ENCODE results near the gene MICAL2. TPM values are rescaled to one million over a fixed set of nuclear protein-coding genes. Genes with fewer than 3 reads are reported as not detected.

MICAL2 gene
- total and polyA plus RNA-seq, 10 of the 15 experiments (the other 5 are each of a cell fraction or from before 2014, with no cell fraction given): 0.90 to 5.6 (median 2.4) TPM

DNA sequence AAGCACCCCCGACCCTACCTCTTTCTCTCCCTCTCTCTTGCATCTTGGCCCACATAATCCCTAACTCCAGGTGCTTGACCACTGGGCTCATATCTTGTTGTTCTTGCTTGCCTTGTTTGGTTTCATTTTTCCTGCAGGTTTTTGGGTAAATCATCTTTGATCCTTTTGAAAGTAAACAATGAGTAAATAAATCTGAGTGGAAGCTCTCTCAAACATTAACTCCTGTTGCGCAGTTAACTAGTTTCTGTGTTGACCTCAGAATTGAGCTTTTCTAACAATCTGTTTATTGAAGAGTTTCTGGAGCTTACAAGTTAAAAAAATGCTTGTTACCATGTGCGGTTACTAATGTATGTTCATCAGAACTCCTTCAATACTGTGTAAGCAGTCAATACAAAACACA lies 38.8 kb upstream of the MICAL2 start:
- FAIRE-seq: no peak
- SMC1A ChIA-PET (ENCODE audit: uncharacterized antibody, unreplicated experiment): interaction anchor here (0.5 kb wide), 1 partner anchor 232 kb away, joined by 3 read pairs; no protein-coding TSS in a partner anchor
- H3K4me3 ChIP-seq: no peak overlapping the region
- intact Hi-C loops (cut with micrococcal nuclease; ENCODE audit: unreplicated experiment) (no loop called here), in situ Hi-C loops (cut with MboI) (no loop called here)
- no peak for TF ChIP-seq NFIC (IDR thresholded peaks at IDR 0.05; ENCODE audit: low read depth, low read length)
- no peak for TF ChIP-seq RBBP5 (conservative IDR thresholded peaks at IDR 0.05)
- TF ChIP-seq ZNF217 (IDR thresholded peaks at IDR 0.05): no peak
- TF ChIP-seq BMI1 (IDR thresholded peaks at IDR 0.05; ENCODE audit: borderline replicate concordance): no peak
- TF ChIP-seq, protein P1, sequence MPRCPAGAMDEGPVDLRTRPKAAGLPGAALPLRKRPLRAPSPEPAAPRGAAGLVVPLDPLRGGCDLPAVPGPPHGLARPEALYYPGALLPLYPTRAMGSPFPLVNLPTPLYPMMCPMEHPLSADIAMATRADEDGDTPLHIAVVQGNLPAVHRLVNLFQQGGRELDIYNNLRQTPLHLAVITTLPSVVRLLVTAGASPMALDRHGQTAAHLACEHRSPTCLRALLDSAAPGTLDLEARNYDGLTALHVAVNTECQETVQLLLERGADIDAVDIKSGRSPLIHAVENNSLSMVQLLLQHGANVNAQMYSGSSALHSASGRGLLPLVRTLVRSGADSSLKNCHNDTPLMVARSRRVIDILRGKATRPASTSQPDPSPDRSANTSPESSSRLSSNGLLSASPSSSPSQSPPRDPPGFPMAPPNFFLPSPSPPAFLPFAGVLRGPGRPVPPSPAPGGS (IDR thresholded peaks at IDR 0.05; ENCODE audit: borderline replicate concordance, insufficient read depth, low read depth, low read length, poor library complexity, severe bottlenecking): no peak
- TF ChIP-seq, protein P2, sequence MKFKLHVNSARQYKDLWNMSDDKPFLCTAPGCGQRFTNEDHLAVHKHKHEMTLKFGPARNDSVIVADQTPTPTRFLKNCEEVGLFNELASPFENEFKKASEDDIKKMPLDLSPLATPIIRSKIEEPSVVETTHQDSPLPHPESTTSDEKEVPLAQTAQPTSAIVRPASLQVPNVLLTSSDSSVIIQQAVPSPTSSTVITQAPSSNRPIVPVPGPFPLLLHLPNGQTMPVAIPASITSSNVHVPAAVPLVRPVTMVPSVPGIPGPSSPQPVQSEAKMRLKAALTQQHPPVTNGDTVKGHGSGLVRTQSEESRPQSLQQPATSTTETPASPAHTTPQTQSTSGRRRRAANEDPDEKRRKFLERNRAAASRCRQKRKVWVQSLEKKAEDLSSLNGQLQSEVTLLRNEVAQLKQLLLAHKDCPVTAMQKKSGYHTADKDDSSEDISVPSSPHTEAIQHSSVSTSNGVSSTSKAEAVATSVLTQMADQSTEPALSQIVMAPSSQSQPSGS (IDR thresholded peaks at IDR 0.05; ENCODE audit: low read length): no peak
- no peak for TF ChIP-seq KLF5 (IDR thresholded peaks at IDR 0.05; ENCODE audit: partially characterized antibody)
- no peak for TF ChIP-seq ZNF384 (IDR thresholded peaks at IDR 0.05; ENCODE audit: borderline replicate concordance, low read depth, low read length)
- no peak for TF ChIP-seq RB1 (IDR thresholded peaks at IDR 0.05; ENCODE audit: borderline replicate concordance)
- TF ChIP-seq, protein P3, sequence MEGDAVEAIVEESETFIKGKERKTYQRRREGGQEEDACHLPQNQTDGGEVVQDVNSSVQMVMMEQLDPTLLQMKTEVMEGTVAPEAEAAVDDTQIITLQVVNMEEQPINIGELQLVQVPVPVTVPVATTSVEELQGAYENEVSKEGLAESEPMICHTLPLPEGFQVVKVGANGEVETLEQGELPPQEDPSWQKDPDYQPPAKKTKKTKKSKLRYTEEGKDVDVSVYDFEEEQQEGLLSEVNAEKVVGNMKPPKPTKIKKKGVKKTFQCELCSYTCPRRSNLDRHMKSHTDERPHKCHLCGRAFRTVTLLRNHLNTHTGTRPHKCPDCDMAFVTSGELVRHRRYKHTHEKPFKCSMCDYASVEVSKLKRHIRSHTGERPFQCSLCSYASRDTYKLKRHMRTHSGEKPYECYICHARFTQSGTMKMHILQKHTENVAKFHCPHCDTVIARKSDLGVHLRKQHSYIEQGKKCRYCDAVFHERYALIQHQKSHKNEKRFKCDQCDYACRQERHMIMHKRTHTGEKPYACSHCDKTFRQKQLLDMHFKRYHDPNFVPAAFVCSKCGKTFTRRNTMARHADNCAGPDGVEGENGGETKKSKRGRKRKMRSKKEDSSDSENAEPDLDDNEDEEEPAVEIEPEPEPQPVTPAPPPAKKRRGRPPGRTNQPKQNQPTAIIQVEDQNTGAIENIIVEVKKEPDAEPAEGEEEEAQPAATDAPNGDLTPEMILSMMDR (IDR thresholded peaks at IDR 0.05 in 2 of 3, conservative IDR thresholded peaks at IDR 0.05 in 1 of 3; ENCODE audit: control insufficient read depth in 2 of 3, extremely low read depth in 1 of 3, insufficient read depth in 1 of 3, low read depth in 3 of 3, low read length in 3 of 3): no peak
- TF ChIP-seq IKZF1 (conservative IDR thresholded peaks at IDR 0.05): no peak
- no TSS peak for BruUV-seq (replicated peaks)
- H3K9ac ChIP-seq (ENCODE audit: control insufficient read depth, insufficient read depth, low read length): no peak overlapping the region
- no peak for ATAC-seq
- no peaks in the 10 kb centered on the region for H3K4me1 ChIP-seq (ENCODE audit: control insufficient read depth, insufficient read depth, low read length)
- no peak overlapping the region for H3K4me2 ChIP-seq (ENCODE audit: control insufficient read depth, insufficient read depth)
- RAD21 ChIA-PET (ENCODE audit: unreplicated experiment): interaction anchor here (0.8 kb wide), 1 partner anchor 9 kb away, joined by 3 read pairs; no protein-coding TSS in a partner anchor
- no peaks in the 10 kb centered on the region for H3K36me3 ChIP-seq (ENCODE audit: control insufficient read depth in 2 of 2, insufficient read depth in 2 of 2, low read length in 1 of 2)
- DNase-seq (ENCODE audit: low read depth, low spot score): no peak
- WGBS (ENCODE audit: insufficient coverage, insufficient replicate concordance, low lambda C conversion rate, missing lambda C conversion rate): 58% methylated on average over 3 of the region's 3 CpGs
- no peak overlapping the region for H3K27ac ChIP-seq (ENCODE audit: control insufficient read depth, insufficient read depth)
- no peaks in the 10 kb centered on the region; a peak in 3 of 4 replicates for H3K27me3 ChIP-seq (replicated peaks in 1 of 2; ENCODE audit: control insufficient read depth in 2 of 2, insufficient read depth in 2 of 2, low read length in 1 of 2)
- H4K20me1 ChIP-seq (ENCODE audit: control insufficient read depth, insufficient read depth): no peaks in the 10 kb centered on the region
- H3K9me3 ChIP-seq (replicated peaks; ENCODE audit: control insufficient read depth, insufficient read depth, low read length): no peaks in the 10 kb centered on the region
- POLR2A ChIA-PET: no interaction called here
- no peaks in the 10 kb centered on the region for H3K79me2 ChIP-seq (ENCODE audit: control insufficient read depth, insufficient read depth, low read length)
- no peak overlapping the region for H2AFZ ChIP-seq (ENCODE audit: control insufficient read depth, low read depth, low read length)
- CTCF ChIA-PET: no interaction called here
